Measurements from ENCODE around the gene SLC2A3.
"Not testable (repeated sequence)": the region's sequence is repeated elsewhere in the genome, so short reads cannot be mapped to it uniquely, and the experiment has no call there.

The SLC2A3 gene

DNA sequence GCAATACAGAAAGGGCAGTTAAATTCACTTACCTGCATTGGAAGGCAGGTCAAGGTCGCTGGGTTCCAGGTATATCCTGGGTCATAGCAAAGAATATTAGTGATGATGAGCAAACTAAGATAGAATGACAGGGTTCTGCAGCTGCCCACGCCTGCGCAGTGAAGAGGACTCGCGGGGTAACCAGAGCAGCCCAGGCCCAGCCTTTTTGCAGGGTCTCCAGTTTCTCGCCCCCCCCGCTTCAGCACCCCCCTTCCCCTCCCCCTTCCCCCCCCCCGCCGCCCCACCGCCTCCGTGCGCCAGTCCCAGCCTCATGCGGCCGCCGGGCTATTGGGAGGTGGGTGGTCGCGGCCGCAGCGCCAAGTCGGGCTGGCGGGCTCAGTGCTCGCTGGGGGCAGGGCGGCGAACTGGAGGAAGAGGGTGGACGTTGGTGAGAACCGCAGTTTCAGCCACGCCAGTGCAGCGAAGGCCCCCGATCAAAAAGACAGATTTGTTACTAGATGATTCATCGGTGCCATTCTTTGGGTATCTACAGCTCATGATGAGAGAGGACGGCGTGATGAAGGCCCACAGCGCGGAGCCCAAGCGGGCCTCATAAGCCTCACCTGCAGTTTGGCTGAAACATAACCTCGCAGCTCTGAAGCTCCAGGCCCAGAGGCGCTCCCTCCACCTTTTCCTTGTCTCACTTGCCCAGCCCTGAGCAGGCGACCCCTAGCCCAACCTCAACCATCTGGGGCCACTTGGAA lies 20.2 kb downstream of the SLC2A3 start:
- peak; percentile 22 for DNase-seq (ENCODE audit: low spot score)

DNA sequence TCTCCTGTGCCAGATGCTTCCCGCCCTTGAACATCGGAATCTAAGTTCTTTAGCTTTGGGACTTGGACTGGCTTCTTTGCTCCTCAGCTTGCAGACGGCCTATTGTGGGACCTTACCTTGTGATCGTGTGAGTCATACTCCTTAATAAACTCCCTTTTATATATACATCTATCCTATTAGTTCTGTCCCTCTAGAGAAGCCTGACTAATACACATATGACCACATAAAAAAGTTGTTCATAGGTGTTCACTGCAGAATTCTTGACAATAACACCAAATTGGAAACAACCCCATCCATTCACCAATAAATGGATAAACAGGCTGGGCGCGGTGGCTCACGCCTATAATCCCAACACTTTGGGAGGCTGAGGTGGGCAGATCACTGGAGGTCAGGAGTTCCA lies 25.9 kb downstream of the SLC2A3 start:
- not testable (repeated sequence) for DNase-seq (ENCODE audit: low spot score)

DNA sequence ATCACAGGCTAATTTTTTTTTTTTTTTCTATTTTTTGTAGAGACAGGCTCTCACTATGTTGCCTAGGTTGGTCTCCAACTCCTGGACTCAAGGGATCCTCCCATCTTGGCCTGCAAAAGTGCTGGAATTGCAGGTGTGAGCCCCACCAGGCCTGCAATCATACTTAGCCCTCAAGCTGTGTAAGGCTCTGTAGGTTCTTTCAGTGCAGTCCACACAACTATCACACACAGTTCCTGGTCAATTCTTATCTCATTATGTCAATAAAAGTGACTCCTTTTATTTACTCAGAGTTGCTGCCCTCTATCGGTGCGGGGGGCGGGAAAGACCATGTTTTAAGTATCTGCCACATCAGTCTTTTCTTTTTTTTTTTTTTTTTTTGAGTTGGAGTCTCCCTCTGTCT lies 29.0 kb downstream of the SLC2A3 start:
- DNase-seq (ENCODE audit: low spot score), result peak; percentile 51

DNA sequence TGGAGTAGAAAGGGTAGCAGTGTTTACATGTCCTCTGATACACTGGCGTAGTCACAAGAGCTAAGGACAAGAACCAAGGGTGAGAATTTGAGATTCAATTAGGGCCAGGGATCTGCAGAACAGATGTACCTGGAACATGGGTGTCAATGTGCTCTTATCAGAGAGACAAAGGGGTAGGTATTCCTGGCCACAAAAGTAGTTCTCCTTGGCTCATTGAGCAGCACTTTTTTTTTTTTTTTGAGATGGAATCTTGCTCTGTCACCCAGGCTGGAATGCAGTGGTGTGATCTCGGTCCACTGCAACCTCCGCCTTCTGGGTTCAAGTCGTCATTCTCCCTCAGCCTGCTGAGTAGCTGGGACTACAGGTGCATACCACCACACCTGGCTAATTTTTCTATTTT lies 29.7 kb downstream of the SLC2A3 start:
- not testable (repeated sequence) for DNase-seq (ENCODE audit: low spot score)

DNA sequence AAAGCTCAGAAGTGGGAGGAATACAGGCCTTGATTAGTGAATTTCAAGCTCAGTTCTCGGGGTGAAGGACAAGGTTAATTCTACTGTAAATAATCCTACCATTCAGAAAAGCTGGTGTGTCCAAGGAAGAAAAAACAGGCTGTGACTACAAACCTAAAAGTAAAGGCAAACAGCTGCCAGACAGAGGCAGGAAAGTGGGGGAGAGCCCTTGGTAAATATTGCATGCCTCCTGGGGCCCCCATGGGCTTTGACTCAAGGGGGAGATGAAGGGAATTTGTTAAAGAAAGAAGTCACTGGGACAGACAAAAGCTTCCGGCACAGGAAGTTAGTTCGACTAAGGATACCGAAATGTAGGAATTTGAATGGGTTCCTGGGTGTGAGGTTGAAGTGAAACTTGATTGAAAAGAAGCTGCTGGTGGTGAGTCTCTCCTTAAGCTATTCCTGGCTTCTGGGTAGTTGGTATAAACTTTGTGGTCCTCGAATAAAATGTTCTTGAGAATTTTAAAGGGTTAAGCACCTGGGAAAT lies 30.3 kb downstream of the SLC2A3 start:
- peak; percentile 20 for DNase-seq (ENCODE audit: low spot score)

DNA sequence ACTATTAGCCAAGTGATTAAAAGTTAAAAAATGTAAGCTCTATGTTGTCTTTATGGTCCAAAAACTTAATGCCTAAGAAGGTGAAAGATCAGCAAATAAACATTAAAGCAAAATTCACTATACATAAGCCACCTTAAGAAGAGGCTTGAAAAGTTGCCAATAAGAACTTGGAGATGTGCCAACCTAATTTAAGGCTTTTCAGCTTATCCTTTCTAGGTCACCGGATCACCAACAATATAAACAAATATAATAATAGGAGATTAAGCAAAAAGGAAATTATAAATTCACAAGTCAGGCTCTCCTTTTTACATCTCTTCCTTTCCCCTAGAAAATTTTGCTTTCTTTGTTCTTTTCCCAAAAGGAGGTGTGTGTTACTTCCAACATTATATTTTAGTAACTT lies 30.9 kb downstream of the SLC2A3 start:
- DNase-seq (ENCODE audit: low spot score), result no peak

DNA sequence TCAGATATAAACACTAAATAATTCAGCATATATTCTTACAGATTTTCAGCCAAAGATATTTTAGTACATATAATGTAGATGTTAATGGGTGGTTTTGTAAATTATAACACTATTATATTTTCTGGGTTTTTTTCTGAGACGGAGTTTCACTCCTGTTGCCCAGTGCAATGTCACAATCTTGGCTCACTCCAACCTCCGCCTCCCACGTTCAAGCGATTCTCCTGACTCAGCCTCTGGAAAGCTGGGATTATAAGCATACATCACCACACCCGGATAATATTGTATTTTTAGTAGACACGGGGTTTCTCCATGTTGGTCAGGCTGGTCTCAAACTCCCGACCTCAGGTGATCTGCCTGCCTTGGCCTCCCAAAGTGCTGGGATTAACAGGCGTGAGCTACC lies 33.6 kb downstream of the SLC2A3 start:
- not testable (repeated sequence) for DNase-seq (ENCODE audit: low spot score)

DNA sequence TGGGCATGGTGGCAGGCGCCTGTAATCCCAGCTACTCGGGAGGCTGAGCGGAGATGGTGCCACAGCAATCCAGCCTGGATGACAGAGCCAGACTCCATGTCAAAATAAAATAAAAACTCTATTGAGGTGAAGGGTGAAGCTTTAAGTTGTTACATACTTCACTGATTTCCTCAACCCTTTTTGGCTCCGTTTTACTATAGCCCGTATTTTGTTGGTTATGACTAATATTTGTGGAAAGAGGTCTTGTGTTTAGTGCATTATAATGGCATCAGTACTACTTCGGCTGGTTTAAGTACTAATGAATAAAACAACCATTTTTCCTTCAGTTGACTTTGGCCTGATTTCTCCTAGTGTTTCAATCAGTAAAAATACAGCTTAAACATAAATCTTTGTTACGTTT lies 36.2 kb downstream of the SLC2A3 start:
- no peak for DNase-seq (ENCODE audit: low spot score)

DNA sequence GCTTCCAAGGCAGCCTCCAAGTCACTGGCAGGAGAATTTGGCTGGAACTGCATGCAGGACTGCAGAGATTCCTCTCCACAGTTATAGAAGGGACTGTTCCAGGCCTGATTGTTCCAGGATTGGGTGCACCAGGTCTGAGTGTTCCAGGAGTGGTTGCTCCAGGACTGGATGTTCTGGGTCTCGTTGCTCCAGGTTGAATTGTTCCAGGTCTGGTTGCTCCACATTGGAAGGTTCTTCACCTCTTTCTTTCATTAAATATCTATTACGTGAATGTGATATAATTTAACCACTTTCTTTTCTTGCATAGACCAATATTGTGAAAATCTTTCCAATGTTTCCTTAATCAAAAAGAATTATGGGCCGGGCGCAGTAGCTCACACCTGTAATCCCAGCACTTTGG lies 39.3 kb downstream of the SLC2A3 start:
- not testable (repeated sequence) for DNase-seq (ENCODE audit: low spot score)

DNA sequence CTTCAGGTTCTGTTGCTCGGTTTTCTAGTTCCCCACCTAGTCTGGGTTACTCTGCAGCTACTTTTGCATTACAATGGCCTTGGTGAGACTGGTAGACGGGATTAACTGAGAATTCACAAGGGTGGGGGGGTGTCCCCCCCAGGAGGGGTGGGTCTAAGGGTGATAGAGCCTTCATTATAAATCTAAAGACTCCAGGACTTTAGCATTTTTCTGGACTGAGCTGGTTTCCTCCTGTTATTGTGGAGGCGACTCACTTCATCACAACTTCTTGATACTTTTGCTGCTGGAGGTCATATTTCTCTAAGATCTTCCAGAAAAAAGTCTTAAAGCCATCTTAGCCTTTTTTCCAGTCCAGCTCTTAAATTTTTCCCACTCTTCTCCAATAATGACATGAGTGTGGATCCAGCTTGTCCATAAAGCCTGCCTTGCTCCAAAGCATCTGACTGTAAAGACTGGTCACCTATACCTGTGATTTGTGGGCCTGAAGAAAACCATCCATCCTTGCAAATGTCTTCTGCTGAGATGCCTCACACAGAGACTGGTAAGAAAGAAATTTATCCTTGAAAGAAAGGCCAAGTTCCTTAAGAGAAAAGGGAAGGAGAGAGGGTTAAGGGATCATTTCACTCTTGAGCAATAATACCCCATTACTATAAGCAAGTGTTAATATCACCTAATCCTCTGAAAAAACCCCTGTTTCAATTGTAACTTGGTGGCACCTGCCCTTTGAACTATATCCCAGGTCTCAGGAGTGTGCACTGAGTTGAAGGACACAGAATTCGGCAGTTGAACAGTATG lies 43.6 kb downstream of the SLC2A3 start:
- peak; percentile 26 for DNase-seq (ENCODE audit: low spot score)

DNA sequence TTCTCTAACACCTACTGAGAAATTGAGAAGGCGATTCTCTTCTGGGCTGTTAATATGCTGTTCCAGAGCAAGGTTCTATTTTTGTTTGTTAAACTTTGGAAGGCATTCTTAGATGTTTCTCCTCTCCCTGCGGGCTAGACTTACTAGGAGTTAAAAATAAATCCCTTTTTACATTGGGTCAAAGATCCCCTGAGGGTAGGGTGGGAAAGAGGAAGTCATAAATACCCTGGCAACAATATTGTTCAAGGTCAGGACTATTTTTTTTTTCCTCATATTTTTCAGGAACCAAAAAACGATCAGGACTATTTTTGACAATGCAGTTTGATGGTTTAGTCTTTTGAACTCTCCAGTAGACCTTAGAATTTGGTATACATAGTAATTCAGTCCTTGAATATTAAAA lies 51.3 kb downstream of the SLC2A3 start:
- no peak for DNase-seq (ENCODE audit: low spot score)

DNA sequence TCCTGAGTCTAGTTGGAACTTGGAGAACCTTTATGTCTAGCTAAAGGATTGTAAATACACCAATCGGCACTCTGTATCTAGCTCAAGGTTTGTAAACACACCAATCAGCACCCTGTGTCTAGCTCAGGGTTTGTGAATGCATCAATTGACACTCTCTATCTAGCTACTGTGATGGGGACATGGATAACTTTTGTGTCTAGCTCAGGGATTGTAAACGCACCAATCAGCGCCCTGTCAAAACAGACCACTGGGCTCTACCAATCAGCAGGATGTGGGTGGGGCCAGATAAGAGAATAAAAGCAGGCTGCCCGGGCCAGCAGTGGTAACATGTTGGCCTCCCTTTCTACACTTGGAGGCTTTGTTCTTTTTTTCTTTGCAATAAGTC lies 54.3 kb downstream of the SLC2A3 start:
- not testable (repeated sequence) for DNase-seq (ENCODE audit: low spot score)

DNA sequence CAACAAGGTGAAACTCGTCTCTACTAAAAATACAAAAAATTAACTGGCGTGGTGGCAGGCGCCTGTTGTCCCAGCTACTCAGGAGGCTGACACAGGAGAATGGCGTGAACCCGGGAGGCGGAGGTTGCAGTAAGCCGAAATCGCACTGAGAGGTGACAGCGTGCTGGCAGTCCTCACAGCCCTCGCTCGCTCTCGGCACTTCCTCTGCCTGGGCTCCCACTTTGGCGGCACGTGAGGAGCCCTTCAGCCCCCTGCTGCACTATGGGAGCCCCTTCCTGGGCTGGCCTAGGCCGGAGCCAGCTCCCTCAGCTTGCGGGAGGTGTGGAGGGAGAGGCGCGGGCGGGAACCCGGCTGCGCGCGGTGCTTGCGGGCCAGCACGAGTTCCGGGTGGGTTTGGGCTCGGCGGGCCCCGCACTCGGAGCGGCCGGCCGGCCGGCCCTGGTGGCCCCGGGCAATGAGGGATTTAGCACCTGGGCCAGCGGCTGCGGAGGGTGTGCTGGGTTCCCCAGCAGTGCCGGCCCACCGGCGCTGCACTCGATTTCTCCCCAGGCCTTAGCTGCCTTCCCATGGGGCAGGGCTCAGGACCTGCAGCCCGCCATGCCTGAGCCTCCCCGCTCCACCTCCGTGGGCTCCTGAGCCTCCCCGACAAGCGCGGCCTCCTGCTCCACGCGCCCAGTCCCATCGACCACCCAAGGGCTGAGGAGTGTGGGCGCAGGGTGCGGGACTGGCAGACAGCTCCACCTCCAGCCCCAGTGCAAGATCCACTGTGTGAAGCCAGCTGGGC lies 54.8 kb downstream of the SLC2A3 start:
- DNase-seq (ENCODE audit: low spot score), result not testable (repeated sequence)

DNA sequence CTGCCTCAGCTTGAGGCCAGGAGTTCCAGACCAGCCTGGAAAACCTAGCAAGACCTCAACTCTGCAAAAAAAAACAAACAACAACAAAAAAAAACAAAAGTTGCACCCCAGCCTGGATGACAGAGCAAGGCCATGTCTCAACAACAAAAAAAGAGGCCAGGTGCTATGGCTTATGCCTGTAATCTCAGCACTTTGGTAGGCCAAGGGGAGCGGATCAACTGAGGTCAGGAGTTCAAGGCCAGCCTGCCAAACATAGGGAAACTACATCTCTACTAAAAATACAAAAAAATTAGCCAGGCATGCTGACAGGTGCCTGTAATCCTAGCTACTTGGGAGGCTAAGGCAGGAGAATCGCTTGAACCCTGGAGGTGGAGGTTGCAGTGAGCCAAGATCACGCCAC lies 56.7 kb downstream of the SLC2A3 start:
- no peak for DNase-seq (ENCODE audit: low spot score)

DNA sequence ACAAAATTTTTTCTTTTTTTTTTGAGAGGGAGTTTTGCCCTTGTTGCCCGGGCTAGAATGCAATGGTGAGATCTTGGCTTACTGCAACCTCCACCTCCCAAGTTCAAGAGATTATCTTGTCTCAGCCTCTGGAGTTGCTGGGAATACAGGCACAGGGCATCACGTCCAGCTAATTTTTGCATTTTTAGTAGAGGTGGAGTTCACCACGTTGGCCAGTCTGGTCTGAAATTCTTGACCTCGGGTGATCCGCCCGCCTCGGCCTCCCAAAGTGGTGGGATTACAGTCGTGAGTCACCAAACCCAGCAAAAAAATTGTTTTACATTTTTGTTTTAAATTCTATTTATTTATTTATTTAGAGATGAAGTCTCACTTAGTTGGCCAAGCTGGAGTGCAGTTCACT lies 58.6 kb downstream of the SLC2A3 start:
- DNase-seq (ENCODE audit: low spot score), result no peak

DNA sequence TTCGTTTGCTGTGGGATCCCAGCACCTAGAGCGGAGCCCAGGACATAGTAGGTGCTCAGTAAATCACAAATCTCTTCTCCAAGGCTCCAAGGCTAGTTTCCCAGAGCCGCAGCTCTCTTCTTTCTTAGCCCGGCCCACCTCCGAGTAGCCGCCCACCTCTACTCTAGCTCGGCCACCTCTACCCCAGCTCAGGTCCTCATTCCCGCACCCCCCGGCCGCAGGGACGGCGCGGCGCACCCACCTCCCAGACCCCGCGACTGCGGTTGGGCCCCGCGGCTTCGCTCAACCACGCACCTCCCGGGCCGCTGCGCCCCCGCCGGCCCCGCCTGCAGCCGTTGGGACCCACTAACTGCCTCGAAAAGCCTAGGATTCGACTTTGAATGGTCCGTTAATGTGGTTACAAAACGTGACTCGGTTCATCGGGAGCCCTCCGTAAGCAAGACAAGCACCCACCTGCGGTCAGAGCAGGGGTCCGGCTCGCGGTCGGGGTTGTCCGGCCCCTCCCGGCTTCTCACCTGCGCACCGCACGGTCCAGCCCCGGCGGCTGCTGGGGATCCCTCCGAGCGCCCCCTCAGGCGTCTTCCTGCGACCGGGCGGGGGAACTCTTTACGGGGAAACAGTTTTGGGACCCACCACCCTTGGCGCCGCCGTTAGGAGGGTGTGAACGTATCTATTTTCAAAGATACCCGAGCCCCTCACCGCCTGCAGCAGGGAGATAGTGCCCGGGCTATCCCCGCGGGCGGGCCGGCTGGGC lies 63.2 kb downstream of the SLC2A3 start, which contains the start of gene SLC2A14:
TSS of gene SLC2A14 (minus strand) at position 350 of the 754 bp plus-strand sequence. CDS start 3,035 bp downstream, outside the sequence.
- no peak for DNase-seq (ENCODE audit: low spot score)

DNA sequence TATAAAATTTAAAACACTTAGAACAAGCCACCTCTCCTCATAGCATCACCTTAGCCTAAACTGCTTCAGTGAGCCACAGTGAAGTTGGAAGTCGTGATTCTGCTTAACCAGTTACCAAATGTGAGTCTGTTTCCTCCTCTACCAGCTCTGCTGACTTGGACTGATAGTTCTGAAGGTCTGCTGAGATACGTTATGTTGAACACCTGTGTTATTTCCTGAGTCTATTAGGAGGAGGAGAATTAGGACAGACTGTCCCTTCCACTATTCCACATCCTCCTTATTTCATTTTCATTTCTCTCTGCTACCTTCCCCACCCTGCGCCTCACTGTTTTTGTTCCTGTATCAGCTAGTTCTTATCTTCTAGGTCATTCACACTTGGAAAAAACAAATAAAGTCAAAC lies 65.7 kb downstream of the SLC2A3 start:
- DNase-seq (ENCODE audit: low spot score), result no peak

Data from iPS-NIHi11 (cell line).